ENCODE results near the gene RUNX1.

The RUNX1 gene

DNA sequence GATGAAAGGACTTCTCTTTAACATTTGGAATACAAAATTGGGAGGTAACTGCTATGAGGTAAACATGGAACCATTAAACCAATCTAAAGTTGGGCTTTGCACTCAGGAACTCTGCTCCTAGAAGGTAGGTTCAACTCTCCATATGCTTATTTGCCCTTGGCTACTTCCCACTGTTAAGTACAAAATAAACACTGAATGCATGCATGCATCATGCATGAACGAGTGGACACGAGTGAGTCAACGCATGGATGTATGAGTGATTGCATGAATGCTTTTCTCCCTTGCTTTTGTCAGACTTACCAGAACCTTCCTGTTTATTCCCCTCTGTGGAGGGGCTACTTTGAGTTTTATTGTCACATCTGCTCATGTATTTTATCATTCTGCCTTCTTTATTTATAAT lies 42.4 kb upstream of the RUNX1 start:
- Histone ChIP-seq H3K27ac (no peak overlapping the region), H3K4me1 (ENCODE audit: control insufficient read depth in 1 of 2, insufficient read depth in 1 of 2, low read depth in 1 of 2, low read length in 1 of 2) (no peaks in the 10 kb centered on the region), H3K4me3 (ENCODE audit: low read depth in 1 of 2, low read length in 1 of 2) (no peak overlapping the region), H3K27me3 (no peaks in the 10 kb centered on the region), H3K36me3 (no peaks in the 10 kb centered on the region), H3K9me3 (no peaks in the 10 kb centered on the region)
- TF ChIP-seq, protein P1, sequence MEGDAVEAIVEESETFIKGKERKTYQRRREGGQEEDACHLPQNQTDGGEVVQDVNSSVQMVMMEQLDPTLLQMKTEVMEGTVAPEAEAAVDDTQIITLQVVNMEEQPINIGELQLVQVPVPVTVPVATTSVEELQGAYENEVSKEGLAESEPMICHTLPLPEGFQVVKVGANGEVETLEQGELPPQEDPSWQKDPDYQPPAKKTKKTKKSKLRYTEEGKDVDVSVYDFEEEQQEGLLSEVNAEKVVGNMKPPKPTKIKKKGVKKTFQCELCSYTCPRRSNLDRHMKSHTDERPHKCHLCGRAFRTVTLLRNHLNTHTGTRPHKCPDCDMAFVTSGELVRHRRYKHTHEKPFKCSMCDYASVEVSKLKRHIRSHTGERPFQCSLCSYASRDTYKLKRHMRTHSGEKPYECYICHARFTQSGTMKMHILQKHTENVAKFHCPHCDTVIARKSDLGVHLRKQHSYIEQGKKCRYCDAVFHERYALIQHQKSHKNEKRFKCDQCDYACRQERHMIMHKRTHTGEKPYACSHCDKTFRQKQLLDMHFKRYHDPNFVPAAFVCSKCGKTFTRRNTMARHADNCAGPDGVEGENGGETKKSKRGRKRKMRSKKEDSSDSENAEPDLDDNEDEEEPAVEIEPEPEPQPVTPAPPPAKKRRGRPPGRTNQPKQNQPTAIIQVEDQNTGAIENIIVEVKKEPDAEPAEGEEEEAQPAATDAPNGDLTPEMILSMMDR (IDR thresholded peaks at IDR 0.05): no peak

DNA sequence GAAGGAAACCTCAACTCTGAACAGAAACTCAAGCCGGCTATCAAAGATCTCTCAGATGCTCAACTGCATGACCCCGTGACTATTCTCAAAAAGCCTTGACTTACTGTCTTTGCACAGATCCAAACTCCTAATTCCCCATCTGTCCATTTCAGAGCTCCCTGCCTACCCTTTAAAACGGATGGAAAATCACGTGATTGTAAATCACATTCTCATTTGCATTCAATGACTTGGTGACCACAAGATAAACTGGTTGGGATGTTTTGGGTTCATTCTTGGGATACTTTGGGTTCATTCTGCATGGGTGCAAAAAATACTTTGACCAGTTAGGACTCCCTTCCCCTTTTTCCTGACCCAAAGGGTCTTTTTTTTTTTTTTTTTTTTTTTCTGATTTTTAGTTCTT lies 41.3 kb upstream of the RUNX1 start:
- Histone ChIP-seq H3K27me3 (no peaks in the 10 kb centered on the region), H3K9me3 (no peaks in the 10 kb centered on the region), H3K4me1 (ENCODE audit: control insufficient read depth in 1 of 2, insufficient read depth in 1 of 2, low read depth in 1 of 2, low read length in 1 of 2) (no peaks in the 10 kb centered on the region), H3K36me3 (no peaks in the 10 kb centered on the region), H3K4me3 (ENCODE audit: low read depth in 1 of 2, low read length in 1 of 2) (no peak overlapping the region), H3K27ac (no peak overlapping the region)
- TF ChIP-seq, protein P1 (IDR thresholded peaks at IDR 0.05): no peak

DNA sequence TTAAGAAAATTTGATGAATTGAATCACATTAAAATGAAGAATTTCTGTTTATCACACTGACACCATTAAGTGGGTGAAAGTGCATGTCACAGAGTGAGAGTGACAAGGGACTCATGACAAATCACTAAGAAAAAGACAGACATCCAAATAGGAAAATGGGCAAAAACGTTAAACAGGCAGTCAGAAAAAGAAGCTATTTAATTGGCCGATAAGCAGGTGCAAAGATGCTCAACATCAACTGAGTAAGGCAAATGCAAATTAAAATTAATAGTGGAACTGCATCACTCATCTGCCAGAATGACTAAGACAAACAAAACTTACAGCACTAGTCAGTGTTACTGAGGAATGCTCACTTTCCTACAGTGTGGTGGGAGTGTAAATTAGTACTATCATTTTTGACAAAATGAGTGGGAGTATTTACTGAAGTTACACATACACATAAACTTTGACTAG lies 39.2 kb upstream of the RUNX1 start:
- H3K9me3 ChIP-seq: no peaks in the 10 kb centered on the region
- H3K27ac ChIP-seq: no peak overlapping the region
- H3K27me3 ChIP-seq: no peaks in the 10 kb centered on the region
- H3K36me3 ChIP-seq: no peaks in the 10 kb centered on the region
- no peak overlapping the region for H3K4me3 ChIP-seq (ENCODE audit: low read depth in 1 of 2, low read length in 1 of 2)
- H3K4me1 ChIP-seq (ENCODE audit: control insufficient read depth in 1 of 2, insufficient read depth in 1 of 2, low read depth in 1 of 2, low read length in 1 of 2): no peaks in the 10 kb centered on the region
- TF ChIP-seq, protein P1 (IDR thresholded peaks at IDR 0.05): no peak

DNA sequence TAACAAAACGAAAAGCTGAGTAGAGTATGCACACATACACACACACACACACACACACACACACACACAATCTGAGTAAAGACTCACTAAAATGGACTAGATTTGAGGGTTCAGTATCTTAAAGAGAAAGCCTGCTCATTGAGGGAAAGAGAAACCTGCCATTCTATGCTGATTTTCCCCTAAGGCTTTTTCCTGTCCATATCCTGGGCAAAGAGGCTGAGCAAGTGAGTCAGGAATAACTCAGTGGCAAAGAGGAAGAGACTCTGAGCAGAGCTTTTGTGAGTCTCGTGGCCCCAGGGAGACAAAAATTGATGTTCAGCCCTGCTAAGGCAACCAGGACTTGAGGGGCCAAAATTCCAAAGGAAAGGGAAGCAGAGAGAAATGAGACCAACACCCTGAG lies 37.3 kb upstream of the RUNX1 start:
- no peaks in the 10 kb centered on the region for H3K4me1 ChIP-seq (ENCODE audit: control insufficient read depth in 1 of 2, insufficient read depth in 1 of 2, low read depth in 1 of 2, low read length in 1 of 2)
- H3K27ac ChIP-seq: no peak overlapping the region
- H3K4me3 ChIP-seq (ENCODE audit: low read depth in 1 of 2, low read length in 1 of 2): no peak overlapping the region
- H3K27me3 ChIP-seq: peaks cover 2% of the 10 kb centered on the region
- no peaks in the 10 kb centered on the region for H3K9me3 ChIP-seq
- H3K36me3 ChIP-seq: no peaks in the 10 kb centered on the region
- TF ChIP-seq, protein P1 (IDR thresholded peaks at IDR 0.05): no peak

DNA sequence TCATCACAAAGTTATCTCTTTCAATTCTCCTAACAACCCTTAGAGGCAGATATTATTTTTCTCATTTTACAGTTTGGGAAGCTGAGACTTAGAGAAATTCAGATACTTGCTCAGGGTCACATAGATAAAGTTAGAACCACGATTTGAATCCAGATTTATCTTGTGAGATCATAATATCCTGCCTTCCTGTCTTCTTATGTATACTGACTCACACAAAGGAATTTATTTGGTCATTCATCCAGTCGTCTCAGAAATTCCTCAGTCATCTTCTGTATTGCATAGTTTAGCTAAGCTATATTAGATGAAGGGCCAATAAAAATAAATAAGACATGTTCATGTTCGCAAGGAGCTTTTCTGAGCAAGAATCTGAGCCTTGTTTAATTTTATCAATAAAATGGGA lies 35.8 kb upstream of the RUNX1 start:
- no peaks in the 10 kb centered on the region for H3K9me3 ChIP-seq
- no peaks in the 10 kb centered on the region for H3K36me3 ChIP-seq
- H3K27me3 ChIP-seq: peaks cover 6% of the 10 kb centered on the region
- TF ChIP-seq, protein P1 (IDR thresholded peaks at IDR 0.05): no peak
- H3K4me3 ChIP-seq (ENCODE audit: low read depth in 1 of 2, low read length in 1 of 2): no peak overlapping the region
- H3K27ac ChIP-seq: no peak overlapping the region
- H3K4me1 ChIP-seq (ENCODE audit: control insufficient read depth in 1 of 2, insufficient read depth in 1 of 2, low read depth in 1 of 2, low read length in 1 of 2): no peaks in the 10 kb centered on the region

DNA sequence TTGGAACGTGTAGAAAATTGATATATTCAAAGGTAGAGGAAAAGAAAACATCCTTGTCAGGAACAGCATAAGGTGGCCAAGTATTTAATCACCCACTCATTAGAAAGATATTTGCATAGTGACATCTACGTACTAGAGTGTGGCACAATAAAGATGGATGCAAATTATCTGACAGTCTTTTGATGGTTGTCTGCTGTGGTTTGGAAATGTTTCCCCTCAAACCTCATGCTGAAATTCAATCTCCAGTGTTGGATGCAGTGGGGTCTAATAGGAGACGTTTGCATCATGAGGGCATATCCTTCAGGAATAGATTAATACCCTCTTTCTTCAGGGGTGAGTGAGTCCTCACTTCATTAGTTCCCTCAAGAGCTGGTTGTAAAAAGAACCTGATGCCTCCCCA lies 34.1 kb upstream of the RUNX1 start:
- H3K36me3 ChIP-seq: no peaks in the 10 kb centered on the region
- no peak overlapping the region for H3K4me3 ChIP-seq (ENCODE audit: low read depth in 1 of 2, low read length in 1 of 2)
- H3K27me3 ChIP-seq: peaks cover 6% of the 10 kb centered on the region
- TF ChIP-seq, protein P1 (IDR thresholded peaks at IDR 0.05): no peak
- no peak overlapping the region for H3K27ac ChIP-seq
- no peaks in the 10 kb centered on the region for H3K9me3 ChIP-seq
- H3K4me1 ChIP-seq (ENCODE audit: control insufficient read depth in 1 of 2, insufficient read depth in 1 of 2, low read depth in 1 of 2, low read length in 1 of 2): peaks cover 2 to 3% of the 10 kb centered on the region in 2 experiments
